ENCODE measurements around the gene NEURL2.

The NEURL2 gene

DNA sequence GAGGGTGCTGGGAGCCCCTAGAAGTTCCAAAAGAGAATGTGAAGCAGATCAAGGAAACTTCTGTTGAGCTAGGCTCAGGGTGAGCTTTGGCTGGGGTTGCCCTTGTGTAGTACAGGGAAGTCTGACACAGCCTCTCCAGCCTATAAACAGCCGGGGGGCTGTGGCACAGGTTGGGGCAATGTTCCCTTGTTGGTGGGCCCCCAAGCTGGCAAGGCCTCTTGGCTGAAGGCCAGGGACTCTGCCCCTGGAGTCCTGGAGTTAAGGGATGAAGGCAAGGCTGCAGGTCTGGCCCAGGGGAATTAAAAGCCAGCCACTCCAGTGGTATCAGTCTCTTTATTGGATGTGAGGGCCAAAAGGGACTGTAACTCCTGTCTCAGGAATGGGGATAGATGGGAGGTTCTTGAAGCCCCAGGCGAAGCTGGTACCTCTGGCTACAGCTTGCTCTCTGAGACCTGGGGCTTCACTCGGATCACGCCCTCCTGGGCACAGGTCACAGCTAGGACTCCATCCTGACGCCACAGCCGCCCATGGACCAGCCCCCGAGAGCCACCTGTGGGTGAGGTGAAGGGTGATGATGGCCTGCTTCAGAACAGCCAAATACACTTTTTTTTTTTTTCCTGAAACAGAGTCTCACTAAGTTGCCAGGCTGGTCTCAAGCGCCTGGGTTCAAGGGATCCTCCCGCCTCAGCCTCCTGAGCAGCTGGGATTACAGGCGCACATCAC, 49.4 kb downstream of the NEURL2 start:
- no peak for DNase-seq (ENCODE audit: low spot score)

DNA sequence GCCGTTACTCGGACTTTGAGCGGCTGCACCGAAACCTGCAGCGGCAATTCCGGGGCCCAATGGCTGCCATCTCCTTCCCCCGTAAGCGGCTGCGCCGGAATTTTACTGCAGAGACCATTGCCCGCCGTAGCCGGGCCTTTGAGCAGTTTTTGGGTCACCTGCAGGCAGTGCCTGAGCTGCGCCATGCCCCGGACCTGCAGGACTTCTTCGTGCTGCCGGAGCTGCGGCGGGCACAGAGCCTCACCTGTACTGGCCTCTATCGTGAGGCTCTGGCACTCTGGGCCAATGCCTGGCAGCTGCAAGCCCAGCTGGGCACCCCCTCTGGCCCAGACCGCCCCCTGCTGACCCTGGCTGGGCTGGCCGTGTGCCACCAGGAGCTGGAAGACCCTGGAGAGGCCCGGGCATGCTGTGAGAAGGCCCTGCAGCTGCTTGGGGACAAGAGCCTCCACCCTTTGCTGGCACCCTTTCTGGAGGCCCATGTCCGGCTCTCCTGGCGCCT, 50.3 kb downstream of the NEURL2 start:
- no peak for DNase-seq (ENCODE audit: low spot score)

Measured in CD4-positive, alpha-beta T cell treated with Interleukin-6 at 100 ng/mL for 8 hours (primary cell).